GM19397 (cell line): ENCODE results near the gene ME2.
"Not testable (repeated sequence)": the region's sequence is repeated elsewhere in the genome, so short reads cannot be mapped to it uniquely, and the experiment has no call there.

Experiments used
- ATAC-seq: cut with Tn5 transposase; IDR thresholded peaks from one replicate; pipeline ENCODE4 v1.9.1; 2021; ENCODE audit warnings: mild to moderate bottlenecking, moderate library complexity; ENCODE audit not compliant: unreplicated experiment

The ME2 gene

GRCh38 chr18:50969448-50969847 is 90.5 kb downstream of the ME2 start:
- no peak for ATAC-seq

GRCh38 chr18:50970006-50970405 is 91.1 kb downstream of the ME2 start:
- no peak for ATAC-seq

GRCh38 chr18:50972404-50972803 is 93.5 kb downstream of the ME2 start:
- ATAC-seq, result not testable (repeated sequence)

DNA sequence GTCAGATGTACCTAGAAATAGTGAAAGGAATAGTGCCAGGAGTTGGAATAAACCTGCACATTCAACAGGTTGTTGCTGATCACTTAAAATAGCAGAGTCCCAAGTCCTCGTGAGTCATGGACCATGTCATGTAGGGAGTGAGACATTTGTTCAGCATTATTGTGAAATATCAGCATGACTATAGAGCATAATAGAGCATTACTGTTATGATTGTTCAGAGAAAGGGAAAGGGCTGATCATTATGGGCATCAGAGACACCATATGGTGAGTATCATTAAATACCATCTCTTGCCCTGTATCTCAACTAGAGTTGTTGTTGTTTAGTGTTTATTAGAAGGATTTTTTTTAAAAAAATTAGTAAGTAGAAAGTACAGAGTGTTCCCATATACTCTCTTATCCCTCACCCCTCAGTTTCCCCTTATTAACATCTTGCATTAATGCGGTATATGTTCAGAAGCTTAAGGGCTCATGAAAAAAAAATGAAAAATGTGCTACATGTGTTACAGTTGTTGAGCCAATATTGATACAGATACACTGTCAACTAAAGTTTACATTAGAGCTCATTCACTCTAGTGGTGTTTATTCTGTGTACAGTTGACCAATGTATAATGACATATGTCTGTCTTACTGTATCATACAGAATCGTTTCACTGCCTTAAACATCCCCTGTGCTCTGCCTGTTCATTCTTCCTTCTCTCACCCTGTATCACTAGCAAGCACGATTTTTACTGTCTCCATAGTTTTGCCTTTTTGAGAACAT is 94.6 kb downstream of the ME2 start:
- no peak for ATAC-seq

- no peak for ATAC-seq
Observed at GRCh38 chr18:50977037-50977760, 98.3 kb downstream of the ME2 start.

GRCh38 chr18:50981381-50981780 is 102.5 kb downstream of the ME2 start:
- no peak for ATAC-seq

DNA sequence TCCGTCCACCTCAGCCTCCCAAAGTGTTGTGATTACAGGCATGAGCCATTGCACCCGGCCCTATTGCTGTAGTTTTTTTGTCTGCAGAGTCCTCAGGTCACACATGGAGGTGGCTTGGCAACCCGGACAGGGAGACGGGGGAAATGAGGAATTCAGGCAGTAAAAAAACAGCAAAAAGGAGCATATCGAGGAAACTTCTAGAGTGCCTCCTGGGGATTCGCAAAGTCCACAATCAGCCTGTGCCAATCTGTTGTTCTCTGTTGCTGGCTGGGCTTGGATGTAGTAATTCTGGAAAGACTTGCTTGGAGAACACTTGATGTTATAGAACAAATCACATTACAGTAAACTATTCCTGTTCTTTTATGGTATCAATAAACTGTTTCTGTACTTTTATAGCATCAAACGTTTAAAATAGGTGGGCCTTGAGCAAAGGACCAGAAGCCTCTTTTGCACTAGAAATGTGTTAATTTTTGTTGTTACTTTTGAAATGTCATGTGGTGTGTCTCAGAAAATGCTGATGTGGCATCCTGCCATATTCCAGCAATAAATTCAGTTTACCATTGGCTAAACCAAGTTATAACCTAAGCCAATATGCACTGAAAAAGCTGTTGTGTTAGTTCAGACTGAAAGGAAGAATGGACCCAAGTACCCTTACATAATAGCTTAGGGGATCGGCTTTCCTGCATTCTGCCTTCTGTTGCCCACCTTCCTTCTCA is 103.3 kb downstream of the ME2 start:
- ATAC-seq, result no peak

DNA sequence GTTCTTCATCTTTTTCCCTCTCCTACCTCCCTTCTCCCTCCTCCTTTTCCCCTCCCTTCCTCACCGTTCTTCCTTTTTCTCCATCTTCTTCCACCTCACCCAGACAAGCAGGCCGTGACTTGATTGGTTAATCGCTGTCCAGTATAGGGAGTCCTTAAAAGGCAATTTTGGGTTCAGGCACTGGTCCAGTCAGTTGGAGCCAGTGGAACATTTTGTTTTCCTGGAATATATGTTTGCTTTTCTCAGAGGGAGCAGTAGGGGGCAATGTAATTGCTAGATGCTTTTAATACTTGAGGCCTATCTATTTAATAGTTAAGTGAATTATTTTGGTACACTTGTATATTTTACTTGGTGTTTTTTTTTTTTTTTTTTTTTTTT is 103.9 kb downstream of the ME2 start:
- no peak for ATAC-seq

- no peak for ATAC-seq
Observed at GRCh38 chr18:50986360-50987087, 107.6 kb downstream of the ME2 start.

GRCh38 chr18:50987261-50987660 is 108.3 kb downstream of the ME2 start:
- ATAC-seq, result no peak

- ATAC-seq, result no peak
Observed at GRCh38 chr18:50989711-50990110, 110.8 kb downstream of the ME2 start.

DNA sequence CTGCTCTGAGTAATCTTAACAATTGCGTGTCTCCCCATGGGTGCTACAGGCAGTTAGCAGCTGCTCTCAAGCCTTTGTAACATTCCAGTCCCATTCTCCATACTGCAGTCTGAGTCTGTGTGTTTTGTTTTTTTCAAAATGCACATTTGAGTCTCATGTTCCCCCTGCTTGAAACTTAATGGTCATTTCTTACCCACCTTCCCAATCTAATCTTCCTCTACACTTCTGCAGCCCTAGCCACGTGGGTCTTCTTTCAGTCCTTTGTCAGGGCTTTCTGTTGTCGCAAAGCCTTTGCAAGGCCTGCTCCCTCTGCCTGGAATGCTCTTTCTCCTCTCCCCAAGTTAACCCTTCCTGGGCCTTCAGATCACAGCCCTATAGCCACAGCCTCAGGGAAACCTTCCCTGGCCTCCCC is 113.4 kb downstream of the ME2 start:
- no peak for ATAC-seq

DNA sequence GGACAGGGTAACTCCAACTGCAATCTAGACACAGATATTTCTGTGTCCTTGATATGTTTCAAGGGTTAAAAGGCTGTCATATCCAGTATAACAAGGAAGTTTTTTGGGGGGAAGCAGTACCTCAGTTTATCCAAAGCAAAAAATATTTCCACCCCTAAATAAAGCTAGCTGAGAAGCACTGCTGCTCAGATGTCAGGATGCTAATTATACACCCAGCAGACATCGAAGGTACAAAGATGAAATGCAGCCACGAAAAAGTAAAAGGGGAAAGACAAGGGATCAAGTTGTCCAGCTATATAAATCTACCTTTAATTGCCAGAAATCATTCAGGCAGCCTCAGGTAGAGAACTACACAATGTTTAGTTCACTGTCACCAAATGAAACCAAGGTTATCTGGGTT is 115.1 kb downstream of the ME2 start:
- no peak for ATAC-seq

DNA sequence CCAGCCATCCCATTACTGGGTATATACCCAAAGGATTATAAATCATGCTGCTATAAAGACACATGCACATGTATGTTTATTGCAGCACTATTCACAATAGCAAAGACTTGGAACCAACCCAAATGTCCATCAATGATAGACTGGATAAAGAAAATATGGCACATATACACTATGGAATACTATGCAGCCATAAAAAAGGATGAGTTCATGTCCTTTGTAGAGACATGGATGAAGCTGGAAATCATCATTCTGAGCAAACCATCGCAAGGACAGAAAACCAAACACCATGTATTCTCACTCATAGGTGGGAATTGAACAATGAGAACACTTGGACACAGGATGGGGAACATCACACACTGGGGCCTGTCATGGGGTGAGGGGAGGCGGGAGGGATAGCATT is 124.3 kb downstream of the ME2 start:
- ATAC-seq, result not testable (repeated sequence)
